ENCODE results near the gene VOPP1. TPM values are rescaled to one million over a fixed set of nuclear protein-coding genes. Genes with fewer than 3 reads are reported as not detected.

Gene VOPP1
- total RNA-seq, 1 donor from 2014 or later = 97.9 TPM

DNA sequence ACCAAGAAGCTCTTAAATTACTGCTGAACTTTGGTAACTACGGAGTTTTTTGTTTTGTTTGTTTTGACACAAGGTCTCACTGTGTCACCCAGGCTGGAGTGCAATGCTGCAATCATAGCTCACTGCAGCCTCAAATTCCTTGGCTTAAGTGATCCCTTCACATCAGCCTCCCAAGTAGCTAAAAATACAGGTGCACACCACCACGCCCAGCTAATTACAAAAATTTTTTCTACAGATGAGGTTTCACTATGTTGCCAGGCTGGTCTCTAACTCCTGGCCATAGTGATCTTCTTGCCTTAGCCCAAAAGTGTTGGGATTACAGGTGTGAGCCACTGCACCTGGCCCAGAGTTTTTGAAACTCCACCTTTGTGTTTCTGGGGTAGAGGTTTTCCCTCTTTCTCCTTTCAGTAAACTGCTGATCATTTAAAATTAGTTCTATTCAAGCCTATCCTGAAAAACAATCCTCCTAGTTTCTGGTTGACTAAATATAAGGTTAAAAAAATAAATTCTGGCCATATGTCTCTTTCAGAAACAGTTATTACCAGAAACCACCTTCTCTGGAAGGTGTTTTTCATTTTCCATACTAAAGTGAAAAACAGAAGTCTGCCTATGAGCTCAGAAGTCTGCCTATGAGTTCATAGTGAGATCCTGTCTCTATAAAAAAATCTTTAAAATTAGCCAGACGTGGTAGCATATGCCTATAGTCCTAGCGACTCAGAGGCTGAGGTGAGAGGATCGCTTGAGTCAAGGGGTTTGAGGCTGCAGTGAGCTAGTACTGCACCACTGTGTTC, 63.9 kb downstream of the VOPP1 start:
- no peak for DNase-seq (ENCODE audit: low read depth)
- Histone ChIP-seq H3K27me3 (ENCODE audit: control insufficient read depth, insufficient read depth, low read length) (no peaks in the 10 kb centered on the region), H3K4me3 (ENCODE audit: low read depth, low read length) (no peak overlapping the region), H3K36me3 (ENCODE audit: control insufficient read depth, insufficient read depth, low read length) (no peaks in the 10 kb centered on the region)
- TF ChIP-seq, protein P1, sequence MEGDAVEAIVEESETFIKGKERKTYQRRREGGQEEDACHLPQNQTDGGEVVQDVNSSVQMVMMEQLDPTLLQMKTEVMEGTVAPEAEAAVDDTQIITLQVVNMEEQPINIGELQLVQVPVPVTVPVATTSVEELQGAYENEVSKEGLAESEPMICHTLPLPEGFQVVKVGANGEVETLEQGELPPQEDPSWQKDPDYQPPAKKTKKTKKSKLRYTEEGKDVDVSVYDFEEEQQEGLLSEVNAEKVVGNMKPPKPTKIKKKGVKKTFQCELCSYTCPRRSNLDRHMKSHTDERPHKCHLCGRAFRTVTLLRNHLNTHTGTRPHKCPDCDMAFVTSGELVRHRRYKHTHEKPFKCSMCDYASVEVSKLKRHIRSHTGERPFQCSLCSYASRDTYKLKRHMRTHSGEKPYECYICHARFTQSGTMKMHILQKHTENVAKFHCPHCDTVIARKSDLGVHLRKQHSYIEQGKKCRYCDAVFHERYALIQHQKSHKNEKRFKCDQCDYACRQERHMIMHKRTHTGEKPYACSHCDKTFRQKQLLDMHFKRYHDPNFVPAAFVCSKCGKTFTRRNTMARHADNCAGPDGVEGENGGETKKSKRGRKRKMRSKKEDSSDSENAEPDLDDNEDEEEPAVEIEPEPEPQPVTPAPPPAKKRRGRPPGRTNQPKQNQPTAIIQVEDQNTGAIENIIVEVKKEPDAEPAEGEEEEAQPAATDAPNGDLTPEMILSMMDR (IDR thresholded peaks at IDR 0.05; ENCODE audit: insufficient read depth, low read length, severe bottlenecking) = no peak
- no peak for FAIRE-seq

DNA sequence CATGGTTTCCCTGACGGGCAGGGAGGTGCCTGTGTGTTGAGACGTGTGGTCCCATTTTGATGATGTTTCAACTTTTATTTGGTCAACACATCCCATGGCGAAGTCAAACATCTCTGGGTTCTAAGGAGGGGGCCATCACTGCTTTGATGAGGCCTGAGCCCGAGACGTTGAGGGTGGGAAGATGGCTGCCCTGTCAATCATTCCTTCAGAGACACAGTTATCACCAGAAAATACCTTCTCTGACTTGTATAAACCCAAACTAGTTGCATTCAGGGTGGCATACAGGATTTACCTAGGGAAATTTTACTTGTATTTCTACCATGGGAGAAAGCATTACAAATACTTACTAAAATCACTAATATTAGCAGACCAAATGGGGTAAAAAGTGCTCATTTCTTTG, 64.6 kb downstream of the VOPP1 start:
- no peaks in the 10 kb centered on the region for H3K27me3 ChIP-seq (ENCODE audit: control insufficient read depth, insufficient read depth, low read length)
- no peak for FAIRE-seq
- H3K4me3 ChIP-seq (ENCODE audit: low read depth, low read length) = no peak overlapping the region
- no peak for DNase-seq (ENCODE audit: low read depth)
- TF ChIP-seq, protein P1 (IDR thresholded peaks at IDR 0.05; ENCODE audit: insufficient read depth, low read length, severe bottlenecking) = no peak
- no peaks in the 10 kb centered on the region for H3K36me3 ChIP-seq (ENCODE audit: control insufficient read depth, insufficient read depth, low read length)

DNA sequence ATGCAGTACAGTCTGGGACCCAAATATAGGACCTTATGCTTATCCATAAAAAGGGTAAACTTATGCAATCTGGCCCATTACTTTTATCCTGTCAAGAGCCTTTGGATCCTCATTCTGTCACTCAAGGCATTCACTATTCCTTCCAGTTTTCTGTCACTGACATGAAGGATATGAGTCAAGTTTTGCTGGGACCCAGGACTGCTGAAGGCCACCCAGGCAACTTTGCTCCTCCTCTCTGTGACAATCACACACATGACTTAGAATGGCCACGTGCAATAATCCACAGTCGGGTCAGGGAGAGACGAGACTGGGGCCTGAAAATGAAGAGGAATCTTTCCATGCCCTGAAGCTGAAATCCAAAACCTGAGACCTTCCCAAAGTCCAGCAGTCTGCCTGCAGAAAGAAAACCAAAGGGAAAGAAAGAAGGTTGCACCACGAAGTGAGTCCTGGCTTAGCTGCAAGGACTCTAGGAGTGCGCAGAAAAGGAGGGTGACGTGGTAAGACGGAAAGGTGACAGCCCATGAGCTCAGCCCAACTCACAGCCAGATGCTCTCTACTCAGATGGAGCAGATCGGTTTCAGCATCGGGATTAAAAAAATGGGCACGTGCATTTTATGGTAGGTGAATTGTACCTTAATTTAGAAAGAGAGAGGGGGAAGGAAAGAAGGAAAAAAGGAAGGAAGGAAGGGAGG, 67.2 kb downstream of the VOPP1 start:
- no peak for DNase-seq (ENCODE audit: low read depth)
- TF ChIP-seq, protein P1 (IDR thresholded peaks at IDR 0.05; ENCODE audit: insufficient read depth, low read length, severe bottlenecking) = no peak
- no peaks in the 10 kb centered on the region for H3K27me3 ChIP-seq (ENCODE audit: control insufficient read depth, insufficient read depth, low read length)
- no peak overlapping the region for H3K4me3 ChIP-seq (ENCODE audit: low read depth, low read length)
- FAIRE-seq = no peak
- peaks cover 3% of the 10 kb centered on the region for H3K36me3 ChIP-seq (ENCODE audit: control insufficient read depth, insufficient read depth, low read length)

DNA sequence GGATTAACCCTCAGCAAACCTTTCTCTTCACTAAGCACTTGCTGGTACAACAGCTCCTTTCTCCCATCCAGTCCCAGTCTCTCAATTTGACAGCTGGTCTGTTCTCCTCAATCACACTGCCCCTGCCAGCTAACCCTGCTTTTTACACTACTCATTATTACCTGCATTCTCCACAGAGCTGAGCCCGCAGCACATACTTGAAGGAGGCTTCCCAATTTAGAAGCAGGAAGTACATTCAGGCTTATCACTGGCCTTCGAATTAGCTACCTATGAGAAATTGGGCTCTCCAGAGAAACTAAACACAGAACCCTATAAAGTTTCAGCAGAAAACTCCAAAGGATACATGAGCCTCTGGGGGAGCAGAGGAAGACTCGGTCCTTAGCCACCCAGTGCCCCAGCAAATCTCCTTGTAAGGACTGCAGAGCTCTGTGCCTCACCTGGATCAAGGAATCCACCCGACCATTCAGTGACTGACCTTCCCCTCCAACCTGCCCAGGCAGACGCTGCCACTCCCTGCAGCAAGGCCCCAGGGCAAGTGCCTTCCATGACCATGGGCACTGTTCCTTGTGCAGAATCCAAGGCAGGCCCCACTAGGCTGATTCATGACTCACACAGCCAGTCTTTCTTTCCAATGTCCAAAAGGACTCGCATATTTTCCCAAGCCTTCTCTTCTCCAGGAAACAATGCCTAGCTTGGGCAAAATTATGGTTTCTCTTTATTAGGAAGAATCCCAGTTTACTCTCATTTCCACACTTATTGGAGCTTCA, 68.0 kb downstream of the VOPP1 start:
- FAIRE-seq (no peak), DNase-seq (ENCODE audit: low read depth) (peak; percentile 42)
- peaks cover 3% of the 10 kb centered on the region for H3K36me3 ChIP-seq (ENCODE audit: control insufficient read depth, insufficient read depth, low read length)
- H3K27me3 ChIP-seq (ENCODE audit: control insufficient read depth, insufficient read depth, low read length) = no peaks in the 10 kb centered on the region
- no peak overlapping the region for H3K4me3 ChIP-seq (ENCODE audit: low read depth, low read length)
- TF ChIP-seq, protein P1 (IDR thresholded peaks at IDR 0.05; ENCODE audit: insufficient read depth, low read length, severe bottlenecking) = no peak

DNA sequence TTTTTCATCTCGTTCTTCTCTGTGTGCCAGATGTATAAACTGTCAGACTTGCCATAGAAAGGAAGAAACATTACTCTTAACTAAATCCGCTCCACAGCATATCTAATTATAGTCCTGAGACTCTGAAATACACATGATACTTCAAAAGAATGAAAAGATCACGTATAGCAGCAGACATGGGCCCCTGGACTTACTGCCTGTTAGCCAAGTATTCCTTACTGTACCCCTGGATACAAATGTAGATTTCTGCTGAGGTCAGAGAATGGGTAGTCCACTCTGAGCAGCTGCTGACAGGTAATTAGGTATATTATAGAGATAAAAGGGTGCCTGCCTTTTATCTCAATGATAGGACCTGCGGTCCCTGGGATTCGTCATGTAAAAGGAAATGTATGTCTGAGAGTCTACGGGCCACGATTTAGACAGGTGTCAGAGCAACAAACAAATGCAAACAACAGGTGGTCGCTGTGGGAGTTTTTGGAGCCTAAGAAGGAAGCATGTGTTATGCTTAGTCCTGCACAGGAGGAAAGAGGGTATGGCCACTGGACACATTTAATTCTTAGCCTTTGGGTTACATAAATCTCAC, 69.4 kb downstream of the VOPP1 start:
- TF ChIP-seq, protein P1 (IDR thresholded peaks at IDR 0.05; ENCODE audit: insufficient read depth, low read length, severe bottlenecking) = no peak
- peaks cover 3% of the 10 kb centered on the region for H3K36me3 ChIP-seq (ENCODE audit: control insufficient read depth, insufficient read depth, low read length)
- no peak for DNase-seq (ENCODE audit: low read depth)
- no peak overlapping the region for H3K4me3 ChIP-seq (ENCODE audit: low read depth, low read length)
- no peaks in the 10 kb centered on the region for H3K27me3 ChIP-seq (ENCODE audit: control insufficient read depth, insufficient read depth, low read length)
- no peak for FAIRE-seq
